ENCODE measurements around the gene PARD3. TPM values are rescaled to one million over a fixed set of nuclear protein-coding genes. Genes with fewer than 3 reads are reported as not detected.

The PARD3 gene
- total RNA-seq, 2 experiments from 2014 or later, result 0.15 to 0.18 TPM

DNA sequence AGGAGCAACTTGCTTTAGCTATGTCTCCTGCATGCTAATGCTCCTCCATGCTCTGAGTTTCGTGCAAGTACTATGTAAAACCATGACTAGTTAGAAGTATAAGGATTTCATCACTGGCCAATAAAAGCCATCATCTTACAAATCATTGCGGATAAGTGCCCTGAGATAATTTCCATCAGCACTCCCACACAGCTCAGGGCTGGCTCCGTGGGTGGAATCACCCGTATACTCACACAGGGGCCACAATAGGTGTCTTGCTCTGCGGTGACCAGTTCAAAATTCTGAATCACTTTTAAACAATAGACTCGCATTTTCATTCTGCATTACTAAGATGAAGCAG, 227.4 kb downstream of the PARD3 start:
- Mint-ChIP-seq H3K4me1 (no peaks in the 10 kb centered on the region), H3K4me3 (no peak overlapping the region), H3K36me3 (ENCODE audit: low read depth) (no peaks in the 10 kb centered on the region), H3K27ac (no peak overlapping the region), H3K9me3 (no peaks in the 10 kb centered on the region), H3K27me3 (no peaks in the 10 kb centered on the region)
- POLR2A ChIA-PET, result no interaction called here
- DNase-seq, result no peak
- CTCF ChIA-PET, result no interaction called here

GRCh38 chr10:34587002-34587679, 228.0 kb downstream of the PARD3 start:
- H3K27me3 Mint-ChIP-seq, result no peaks in the 10 kb centered on the region
- POLR2A ChIA-PET, result no interaction called here
- H3K4me3 Mint-ChIP-seq, result no peak overlapping the region
- CTCF ChIA-PET, result no interaction called here
- H3K36me3 Mint-ChIP-seq (ENCODE audit: low read depth), result no peaks in the 10 kb centered on the region
- no peaks in the 10 kb centered on the region for H3K4me1 Mint-ChIP-seq
- H3K27ac Mint-ChIP-seq, result no peak overlapping the region
- no peaks in the 10 kb centered on the region for H3K9me3 Mint-ChIP-seq
- DNase-seq, result no peak

DNA sequence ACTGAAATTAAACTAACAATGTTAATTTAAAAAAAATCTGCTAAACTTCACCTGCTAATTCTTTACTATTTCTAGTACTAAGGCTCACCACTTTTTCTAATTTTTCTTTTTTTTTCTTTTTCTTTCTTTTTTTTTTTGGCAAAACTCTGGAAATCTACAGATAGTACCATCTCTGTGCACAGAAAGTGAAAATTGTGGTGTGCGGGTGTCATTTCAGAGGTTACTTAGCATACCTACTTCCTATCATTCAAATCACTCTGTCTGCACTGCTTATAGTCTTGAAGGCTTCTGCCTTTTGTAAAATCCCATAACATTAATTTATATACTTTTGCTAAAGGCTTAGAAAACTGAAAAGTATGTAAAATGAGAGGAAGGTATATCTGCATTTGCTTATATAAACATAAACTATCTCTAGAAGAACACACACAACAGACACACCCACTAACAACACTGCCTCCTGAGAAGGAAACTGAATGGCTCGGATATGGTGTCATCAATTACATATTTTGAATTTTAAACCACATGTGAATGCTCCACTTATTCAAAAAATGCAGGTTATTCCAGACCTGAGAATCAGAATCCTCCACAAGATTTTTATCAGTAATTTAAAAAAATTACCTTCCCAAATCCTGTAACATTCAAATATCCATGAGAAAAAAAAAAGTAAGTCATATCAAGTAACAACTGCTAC, 229.5 kb downstream of the PARD3 start:
- ChIA-PET POLR2A (no interaction called here), CTCF (no interaction called here)
- DNase-seq, result no peak
- no peaks in the 10 kb centered on the region for H3K27me3 Mint-ChIP-seq
- H3K9me3 Mint-ChIP-seq, result no peaks in the 10 kb centered on the region
- no peak overlapping the region for H3K27ac Mint-ChIP-seq
- no peaks in the 10 kb centered on the region for H3K4me1 Mint-ChIP-seq
- no peaks in the 10 kb centered on the region for H3K36me3 Mint-ChIP-seq (ENCODE audit: low read depth)
- no peak overlapping the region for H3K4me3 Mint-ChIP-seq

- no peak for DNase-seq
- Mint-ChIP-seq H3K4me1 (no peaks in the 10 kb centered on the region), H3K9me3 (no peaks in the 10 kb centered on the region), H3K27ac (no peak overlapping the region), H3K4me3 (no peak overlapping the region), H3K36me3 (ENCODE audit: low read depth) (no peaks in the 10 kb centered on the region), H3K27me3 (no peaks in the 10 kb centered on the region)
- ChIA-PET POLR2A (no interaction called here), CTCF (no interaction called here)
These were observed 230.9 kb downstream of the PARD3 start for GRCh38 chr10:34584164-34584563.

DNA sequence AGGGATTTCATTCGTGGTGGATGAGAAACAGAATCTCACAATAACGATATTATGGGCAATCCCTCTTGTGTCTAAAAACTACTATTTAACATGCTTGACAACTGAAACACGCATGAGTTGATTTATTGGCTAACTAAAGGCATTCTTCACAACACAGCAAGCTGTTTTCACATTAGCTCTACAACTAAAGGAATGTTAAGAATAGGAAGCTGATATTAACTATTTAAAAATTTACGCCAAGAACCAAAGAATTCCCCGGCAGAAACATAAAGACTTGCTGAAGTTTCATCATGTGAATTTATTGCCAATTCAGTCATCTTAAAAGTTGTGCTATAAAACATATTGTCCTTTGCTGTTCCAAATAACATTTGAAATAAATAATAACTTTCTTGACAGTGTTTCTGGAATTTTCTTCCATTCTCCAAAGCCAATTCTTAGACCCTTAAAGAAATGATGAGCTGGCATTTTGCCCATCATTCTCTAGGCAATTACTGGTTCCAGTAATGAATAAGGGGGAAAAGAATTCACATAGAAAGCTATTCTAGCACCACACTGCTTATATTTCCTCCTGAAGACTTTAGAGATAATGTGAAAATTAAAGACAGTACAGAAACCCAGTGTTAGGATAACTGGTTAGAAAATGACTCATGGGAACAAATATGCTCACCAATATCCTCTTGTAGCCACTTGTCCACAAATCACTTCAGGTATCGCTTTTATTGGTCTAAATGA, 233.1 kb downstream of the PARD3 start:
- CTCF ChIA-PET, result no interaction called here
- DNase-seq, result no peak
- Mint-ChIP-seq H3K4me1 (no peaks in the 10 kb centered on the region), H3K9me3 (no peaks in the 10 kb centered on the region), H3K36me3 (ENCODE audit: low read depth) (no peaks in the 10 kb centered on the region), H3K27me3 (no peaks in the 10 kb centered on the region), H3K4me3 (no peak overlapping the region), H3K27ac (no peak overlapping the region)
- POLR2A ChIA-PET, result no interaction called here

- peaks cover 2% of the 10 kb centered on the region for H3K27me3 Mint-ChIP-seq
- no peaks in the 10 kb centered on the region for H3K36me3 Mint-ChIP-seq (ENCODE audit: low read depth)
- ChIA-PET POLR2A (no interaction called here), CTCF (no interaction called here)
- H3K9me3 Mint-ChIP-seq, result no peaks in the 10 kb centered on the region
- no peaks in the 10 kb centered on the region for H3K4me1 Mint-ChIP-seq
- no peak overlapping the region for H3K27ac Mint-ChIP-seq
- H3K4me3 Mint-ChIP-seq, result no peak overlapping the region
- no peak for DNase-seq
These were observed 234.5 kb downstream of the PARD3 start for GRCh38 chr10:34580643-34581042.

- no peak overlapping the region for H3K27ac Mint-ChIP-seq
- no peak overlapping the region for H3K4me3 Mint-ChIP-seq
- peaks cover 2% of the 10 kb centered on the region for H3K27me3 Mint-ChIP-seq
- no peaks in the 10 kb centered on the region for H3K36me3 Mint-ChIP-seq (ENCODE audit: low read depth)
- ChIA-PET POLR2A (no interaction called here), CTCF (no interaction called here)
- H3K9me3 Mint-ChIP-seq, result no peaks in the 10 kb centered on the region
- no peaks in the 10 kb centered on the region for H3K4me1 Mint-ChIP-seq
- DNase-seq, result no peak
These were observed 234.9 kb downstream of the PARD3 start for GRCh38 chr10:34580214-34580613.

GRCh38 chr10:34578468-34578867, 236.6 kb downstream of the PARD3 start:
- Mint-ChIP-seq H3K36me3 (ENCODE audit: low read depth) (no peaks in the 10 kb centered on the region), H3K4me1 (no peaks in the 10 kb centered on the region), H3K27me3 (peaks cover 2% of the 10 kb centered on the region), H3K27ac (no peak overlapping the region), H3K4me3 (no peak overlapping the region), H3K9me3 (no peaks in the 10 kb centered on the region)
- POLR2A ChIA-PET, result no interaction called here
- CTCF ChIA-PET, result interaction anchor here (1.1 kb wide), 1 partner anchor 60 kb away, joined by 3 read pairs; no protein-coding TSS in a partner anchor
- no peak for DNase-seq

- peaks cover 2% of the 10 kb centered on the region for H3K27me3 Mint-ChIP-seq
- no peak overlapping the region for H3K27ac Mint-ChIP-seq
- H3K36me3 Mint-ChIP-seq (ENCODE audit: low read depth), result no peaks in the 10 kb centered on the region
- ChIA-PET POLR2A (no interaction called here), CTCF (no interaction called here)
- DNase-seq, result no peak
- H3K4me1 Mint-ChIP-seq, result no peaks in the 10 kb centered on the region
- H3K9me3 Mint-ChIP-seq, result no peaks in the 10 kb centered on the region
- no peak overlapping the region for H3K4me3 Mint-ChIP-seq
These were observed 238.3 kb downstream of the PARD3 start for GRCh38 chr10:34576797-34577196.

DNA sequence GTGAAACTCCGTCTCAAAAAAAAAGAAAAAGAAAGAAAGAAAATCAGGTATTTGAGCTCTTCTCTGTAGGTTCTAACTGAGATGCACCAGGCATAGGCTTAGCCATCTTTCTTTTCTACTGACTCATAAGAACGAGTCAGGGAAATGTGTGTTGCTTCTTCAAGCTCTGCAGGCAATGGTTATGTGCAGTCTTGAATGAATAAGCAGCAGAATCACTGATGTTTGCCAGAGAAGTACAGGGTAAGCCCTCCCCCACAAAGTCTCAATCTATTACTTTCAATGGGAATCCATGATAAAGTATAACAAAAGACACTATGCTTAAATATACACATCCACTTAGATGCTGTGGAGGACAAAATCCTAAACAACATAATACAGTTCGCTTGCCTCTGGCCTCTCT, 239.2 kb downstream of the PARD3 start:
- Mint-ChIP-seq H3K27me3 (peaks cover 2% of the 10 kb centered on the region), H3K4me1 (no peaks in the 10 kb centered on the region), H3K36me3 (ENCODE audit: low read depth) (no peaks in the 10 kb centered on the region), H3K4me3 (no peak overlapping the region), H3K9me3 (no peaks in the 10 kb centered on the region), H3K27ac (no peak overlapping the region)
- POLR2A ChIA-PET, result no interaction called here
- CTCF ChIA-PET, result no interaction called here
- DNase-seq, result no peak

- Mint-ChIP-seq H3K36me3 (ENCODE audit: low read depth) (no peaks in the 10 kb centered on the region), H3K27ac (no peak overlapping the region), H3K27me3 (peaks cover 2% of the 10 kb centered on the region), H3K4me3 (no peak overlapping the region), H3K4me1 (no peaks in the 10 kb centered on the region), H3K9me3 (no peaks in the 10 kb centered on the region)
- POLR2A ChIA-PET, result no interaction called here
- no peak for DNase-seq
- CTCF ChIA-PET, result no interaction called here
These were observed 240.7 kb downstream of the PARD3 start for GRCh38 chr10:34574353-34574934.

DNA sequence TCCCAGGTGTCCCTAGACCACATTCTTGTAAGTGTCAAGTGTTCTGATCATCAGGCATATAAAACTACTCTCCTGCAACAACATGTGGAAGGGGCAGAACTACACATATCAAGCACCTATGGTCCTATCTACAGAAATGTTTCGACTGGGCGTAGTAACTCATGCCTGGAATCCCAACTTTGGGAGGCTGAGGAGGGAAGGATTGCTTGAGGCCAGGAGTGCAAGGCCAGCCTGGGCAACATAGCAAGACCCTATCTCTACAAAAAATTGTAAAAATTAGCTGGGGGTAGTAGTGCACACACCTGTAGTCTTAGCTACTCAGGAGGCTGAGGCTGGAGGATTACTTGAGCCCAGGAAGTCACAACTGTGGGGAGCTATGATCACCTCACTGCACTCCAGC, 244.2 kb downstream of the PARD3 start:
- H3K4me1 Mint-ChIP-seq, result no peaks in the 10 kb centered on the region
- no peaks in the 10 kb centered on the region for H3K9me3 Mint-ChIP-seq
- peaks cover 4% of the 10 kb centered on the region for H3K27me3 Mint-ChIP-seq
- no peaks in the 10 kb centered on the region for H3K36me3 Mint-ChIP-seq (ENCODE audit: low read depth)
- H3K27ac Mint-ChIP-seq, result no peak overlapping the region
- ChIA-PET CTCF (interaction anchor here (0.7 kb wide), 1 partner anchor 67 kb away, joined by 3 read pairs; no protein-coding TSS in a partner anchor), POLR2A (no interaction called here)
- DNase-seq, result no peak
- H3K4me3 Mint-ChIP-seq, result no peak overlapping the region

DNA sequence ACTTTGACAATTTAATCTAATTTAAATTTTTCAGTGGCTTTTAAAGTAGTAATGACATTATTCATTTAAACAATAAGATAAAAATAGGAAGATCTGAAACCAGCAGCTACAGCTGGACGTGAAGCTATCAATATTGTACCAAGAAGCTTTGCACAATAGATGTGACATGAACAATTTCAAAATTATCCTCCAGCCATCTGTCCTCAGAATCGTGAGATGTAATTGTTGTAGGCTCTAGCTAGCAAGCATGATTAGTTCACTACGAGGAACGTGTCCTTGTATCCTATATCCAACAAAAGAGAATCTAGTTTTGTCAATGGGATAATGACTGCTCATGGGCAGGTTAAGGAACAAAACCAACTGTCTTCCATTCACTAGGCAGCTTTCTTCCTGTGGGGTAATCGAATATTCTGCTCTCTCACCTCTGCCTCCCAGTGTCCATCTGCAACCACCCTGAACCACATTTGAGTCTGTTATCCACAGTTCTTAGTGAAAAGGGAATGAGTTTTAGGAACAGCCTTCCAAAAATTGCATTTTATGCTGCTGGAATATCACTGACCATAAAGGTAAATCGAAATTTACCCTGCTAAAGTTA, 247.3 kb downstream of the PARD3 start:
- Mint-ChIP-seq H3K27me3 (peaks cover 2% of the 10 kb centered on the region), H3K4me1 (no peaks in the 10 kb centered on the region), H3K9me3 (no peaks in the 10 kb centered on the region), H3K4me3 (no peak overlapping the region), H3K27ac (no peak overlapping the region), H3K36me3 (ENCODE audit: low read depth) (no peaks in the 10 kb centered on the region)
- ChIA-PET CTCF (interaction anchor here (1.0 kb wide), 1 partner anchor 71 kb away, joined by 3 read pairs; no protein-coding TSS in a partner anchor), POLR2A (no interaction called here)
- DNase-seq, result no peak

All from activated CD4-positive, alpha-beta memory T cell treated with anti-CD3 and anti-CD28 coated beads, Interleukin-2, amount 10 ng/mL, durations not matched to agents 7 days and 5 days (primary cell).